Measurements from ENCODE around the gene TJP2.

TJP2 gene

DNA sequence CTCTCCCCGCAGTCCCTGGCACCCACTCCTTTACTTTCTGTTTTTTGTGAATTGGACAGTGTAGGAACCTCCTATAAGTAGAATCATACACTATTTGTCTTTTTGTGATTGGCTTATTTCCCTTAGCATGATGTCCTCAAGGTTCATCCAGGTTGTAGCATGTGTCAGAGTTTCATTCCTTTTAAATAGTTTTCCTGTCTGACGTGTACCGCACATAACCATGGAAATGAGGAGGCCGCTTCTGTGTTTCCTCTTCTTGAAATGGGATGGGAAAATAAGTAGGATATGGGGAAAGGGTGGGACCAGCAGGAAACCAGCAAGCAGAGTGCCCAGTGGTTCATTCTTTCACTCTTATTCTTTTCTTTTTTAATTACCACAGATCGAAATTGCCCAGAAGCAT lies 78.4 kb downstream of the TJP2 start:
- TF ChIP-seq, protein P1, sequence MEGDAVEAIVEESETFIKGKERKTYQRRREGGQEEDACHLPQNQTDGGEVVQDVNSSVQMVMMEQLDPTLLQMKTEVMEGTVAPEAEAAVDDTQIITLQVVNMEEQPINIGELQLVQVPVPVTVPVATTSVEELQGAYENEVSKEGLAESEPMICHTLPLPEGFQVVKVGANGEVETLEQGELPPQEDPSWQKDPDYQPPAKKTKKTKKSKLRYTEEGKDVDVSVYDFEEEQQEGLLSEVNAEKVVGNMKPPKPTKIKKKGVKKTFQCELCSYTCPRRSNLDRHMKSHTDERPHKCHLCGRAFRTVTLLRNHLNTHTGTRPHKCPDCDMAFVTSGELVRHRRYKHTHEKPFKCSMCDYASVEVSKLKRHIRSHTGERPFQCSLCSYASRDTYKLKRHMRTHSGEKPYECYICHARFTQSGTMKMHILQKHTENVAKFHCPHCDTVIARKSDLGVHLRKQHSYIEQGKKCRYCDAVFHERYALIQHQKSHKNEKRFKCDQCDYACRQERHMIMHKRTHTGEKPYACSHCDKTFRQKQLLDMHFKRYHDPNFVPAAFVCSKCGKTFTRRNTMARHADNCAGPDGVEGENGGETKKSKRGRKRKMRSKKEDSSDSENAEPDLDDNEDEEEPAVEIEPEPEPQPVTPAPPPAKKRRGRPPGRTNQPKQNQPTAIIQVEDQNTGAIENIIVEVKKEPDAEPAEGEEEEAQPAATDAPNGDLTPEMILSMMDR (IDR thresholded peaks at IDR 0.05; ENCODE audit: borderline replicate concordance, control extremely low read depth, extremely low read depth, insufficient read depth, missing control alignments), result no peak
- in situ Hi-C loops (cut with MboI; ENCODE audit: low sequenced_read_pairs, unreplicated experiment), result no loop called here
- no peak for DNase-seq (ENCODE audit: low spot score)

DNA sequence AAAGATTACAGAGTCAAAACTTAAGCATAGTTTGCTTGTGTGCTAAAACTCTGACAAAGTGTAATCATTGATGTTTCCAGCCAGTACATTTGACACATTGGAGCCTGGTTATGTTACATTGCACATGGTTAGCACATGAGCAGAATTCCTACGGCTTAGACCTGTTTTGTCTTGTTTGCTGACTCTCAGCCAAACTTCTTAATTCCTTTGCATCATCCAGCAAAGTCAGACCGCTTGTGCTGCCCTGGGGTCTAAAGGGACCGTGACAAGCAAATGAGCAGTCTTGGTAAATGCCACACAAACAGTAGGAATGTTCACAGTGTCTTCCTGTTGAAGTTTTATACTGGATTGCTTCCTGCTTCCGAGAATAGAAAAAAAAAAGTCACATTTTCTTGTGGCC lies 79.0 kb downstream of the TJP2 start:
- no peak for DNase-seq (ENCODE audit: low spot score)
- in situ Hi-C loops (cut with MboI; ENCODE audit: low sequenced_read_pairs, unreplicated experiment), result no loop called here
- TF ChIP-seq, protein P1 (IDR thresholded peaks at IDR 0.05; ENCODE audit: borderline replicate concordance, control extremely low read depth, extremely low read depth, insufficient read depth, missing control alignments), result no peak

GRCh38 chr9:69254223-69254622 lies 80.1 kb downstream of the TJP2 start:
- in situ Hi-C loops (cut with MboI; ENCODE audit: low sequenced_read_pairs, unreplicated experiment), result no loop called here

DNA sequence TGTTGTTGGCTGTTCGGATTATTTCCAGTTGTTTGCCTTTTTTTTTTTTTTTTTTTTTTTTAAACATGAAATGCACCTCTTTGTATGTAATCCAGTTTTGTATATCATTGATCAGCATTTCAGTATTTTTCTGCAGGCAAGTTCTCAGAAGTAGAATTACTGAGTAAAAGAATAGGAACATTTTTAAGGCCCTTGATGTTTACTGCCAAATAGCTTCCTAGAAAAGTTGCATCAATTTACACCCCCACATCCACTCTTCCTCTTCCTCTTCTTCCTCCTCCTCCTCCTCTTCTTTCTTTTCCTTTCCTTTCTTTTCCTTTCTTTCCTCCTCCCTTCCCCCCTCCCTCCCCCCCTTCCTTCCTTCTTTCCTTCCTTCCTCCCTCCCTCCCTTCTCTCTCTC lies 81.5 kb downstream of the TJP2 start:
- in situ Hi-C loops (cut with MboI; ENCODE audit: low sequenced_read_pairs, unreplicated experiment), result no loop called here
- no peak for DNase-seq (ENCODE audit: low spot score)

More at GRCh38 chr9:69254223-69254622, 80.1 kb downstream of the TJP2 start:
- DNase-seq (ENCODE audit: low spot score), result no peak
- TF ChIP-seq, protein P1 (IDR thresholded peaks at IDR 0.05; ENCODE audit: borderline replicate concordance, control extremely low read depth, extremely low read depth, insufficient read depth, missing control alignments), result no peak

GRCh38 chr9:69258551-69258950 lies 84.5 kb downstream of the TJP2 start:
- in situ Hi-C loops (cut with MboI; ENCODE audit: low sequenced_read_pairs, unreplicated experiment), result no loop called here
- DNase-seq (ENCODE audit: low spot score), result no peak
- TF ChIP-seq, protein P1 (IDR thresholded peaks at IDR 0.05; ENCODE audit: borderline replicate concordance, control extremely low read depth, extremely low read depth, insufficient read depth, missing control alignments), result no peak

More for the DNA sequence above, 81.5 kb downstream of the TJP2 start:
- TF ChIP-seq, protein P1 (IDR thresholded peaks at IDR 0.05; ENCODE audit: borderline replicate concordance, control extremely low read depth, extremely low read depth, insufficient read depth, missing control alignments), result no peak

- no peak for DNase-seq (ENCODE audit: low spot score)
- TF ChIP-seq, protein P1 (IDR thresholded peaks at IDR 0.05; ENCODE audit: borderline replicate concordance, control extremely low read depth, extremely low read depth, insufficient read depth, missing control alignments), result no peak
- in situ Hi-C loops (cut with MboI; ENCODE audit: low sequenced_read_pairs, unreplicated experiment), result no loop called here
Observed at GRCh38 chr9:69260161-69260560, 86.1 kb downstream of the TJP2 start.

- TF ChIP-seq, protein P1 (IDR thresholded peaks at IDR 0.05; ENCODE audit: borderline replicate concordance, control extremely low read depth, extremely low read depth, insufficient read depth, missing control alignments), result no peak
- DNase-seq (ENCODE audit: low spot score), result no peak
- in situ Hi-C loops (cut with MboI; ENCODE audit: low sequenced_read_pairs, unreplicated experiment), result no loop called here
Observed at GRCh38 chr9:69261636-69262035, 87.6 kb downstream of the TJP2 start.

All from GM13976 (cell line).